Activated CD4-positive, alpha-beta T cell treated with anti-CD3 and anti-CD28 coated beads, Interleukin-2, Interleukin-4, amounts not matched to agents 100 ng/mL and 50 ng/mL, durations not matched to agents 16 hours and 8 hours (primary cell): ENCODE measurements around the gene BCR.

ENCODE experiments used
- DNase-seq: peaks from one replicate; pipeline ENCODE4 v3.0.0-alpha.2; 2020; ENCODE audit warnings: low spot score

BCR gene

DNA sequence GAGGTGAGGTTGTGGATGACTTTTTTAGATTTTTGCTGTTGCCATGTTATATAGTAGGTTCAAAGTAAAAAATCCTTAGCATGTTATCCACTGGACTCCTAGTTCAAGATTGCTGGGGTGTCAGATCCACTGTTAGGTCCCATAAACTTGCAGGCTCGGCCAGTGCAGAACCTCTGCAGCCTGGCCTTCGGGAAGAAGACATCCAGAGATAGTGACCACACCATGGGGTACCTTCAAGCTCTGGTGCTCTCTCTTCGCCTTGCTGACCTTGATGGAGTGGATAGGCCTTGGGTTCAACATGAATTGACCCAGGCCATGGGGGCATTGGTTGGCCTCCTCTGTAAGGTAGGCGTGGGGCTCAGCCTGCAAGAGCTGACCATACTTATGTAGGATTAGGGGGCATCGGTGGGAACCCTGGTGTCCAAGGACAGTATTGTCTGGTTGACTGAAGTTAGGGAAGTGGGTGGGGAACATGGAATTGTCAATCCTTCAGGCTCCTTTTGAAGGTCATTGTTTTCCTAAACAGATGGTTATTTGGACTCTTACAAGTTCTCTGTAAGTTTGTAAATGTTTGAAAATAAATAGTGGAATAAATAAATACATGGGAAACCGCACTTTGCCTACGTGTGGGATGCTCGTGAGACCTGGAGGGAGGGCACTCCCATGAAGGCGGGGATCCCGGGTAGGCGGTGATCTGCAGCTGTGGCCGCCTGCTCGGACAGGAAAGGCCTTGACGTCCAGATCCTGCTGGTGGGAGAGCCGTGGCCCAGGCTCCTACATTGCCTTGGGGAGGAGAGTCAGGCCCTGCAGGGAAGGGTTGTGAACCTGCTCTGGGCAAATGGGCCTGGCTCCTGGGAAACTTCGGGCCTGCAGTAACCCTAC is 37.1 kb downstream of the BCR start:
- no peak for DNase-seq

DNA sequence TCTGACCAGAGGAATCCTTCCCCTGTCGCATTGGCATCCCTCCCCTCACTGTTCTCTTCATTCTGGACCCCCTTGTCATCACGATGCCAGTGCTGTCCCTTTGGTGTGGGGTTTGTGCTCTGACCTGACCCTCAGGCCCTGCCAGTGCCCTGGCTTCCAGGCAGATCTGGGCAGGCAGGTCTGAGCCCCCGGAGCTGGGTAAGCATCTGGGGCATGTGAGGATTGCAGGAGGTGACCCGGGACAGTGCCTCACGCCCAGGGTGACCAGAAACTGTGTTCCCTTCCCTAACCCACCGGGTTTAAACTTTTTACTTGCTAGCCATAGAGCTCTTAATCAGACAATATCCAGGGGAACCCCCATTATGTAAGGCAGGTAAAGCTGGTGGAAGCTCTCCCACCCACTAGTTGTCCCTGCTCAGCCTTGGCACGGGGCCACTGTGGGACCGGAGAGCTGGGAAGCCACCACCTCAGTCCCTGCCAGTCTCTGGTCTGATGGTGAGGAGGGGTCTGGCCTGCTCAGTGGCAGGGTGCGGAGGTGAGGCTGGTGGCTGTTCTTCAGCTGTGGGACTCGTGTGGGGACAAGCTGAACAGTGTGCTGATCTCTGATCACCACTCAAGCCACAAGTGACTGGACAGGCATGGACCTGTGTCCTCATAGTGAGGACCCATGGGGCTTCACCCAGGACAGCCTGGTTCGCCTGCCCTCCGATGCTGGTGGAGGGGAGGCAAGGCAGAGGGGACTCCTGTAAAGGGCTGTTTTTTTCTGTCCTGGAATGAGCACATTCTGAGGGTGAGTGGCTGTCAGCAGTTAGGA is 38.0 kb downstream of the BCR start:
- DNase-seq, result no peak

DNA sequence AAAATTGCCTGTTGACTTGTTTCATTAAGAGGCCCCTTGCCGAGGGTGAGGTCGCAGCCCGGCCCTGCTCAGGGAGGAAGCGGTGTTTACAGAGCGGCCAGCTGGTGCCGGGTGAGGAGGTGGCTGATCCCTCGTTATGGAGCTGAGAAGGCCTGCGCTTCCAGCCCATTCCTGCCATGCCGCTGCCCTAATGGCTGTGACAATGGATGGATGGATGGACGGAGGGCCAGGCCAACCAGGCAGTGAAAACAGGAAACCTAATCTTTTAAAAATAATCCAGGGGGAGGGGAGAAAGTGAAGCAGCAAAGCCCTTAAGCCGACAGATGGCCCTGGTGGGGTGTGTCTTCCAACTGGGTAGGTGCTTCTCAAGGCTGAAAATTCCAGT is 38.5 kb downstream of the BCR start:
- DNase-seq, result no peak

DNA sequence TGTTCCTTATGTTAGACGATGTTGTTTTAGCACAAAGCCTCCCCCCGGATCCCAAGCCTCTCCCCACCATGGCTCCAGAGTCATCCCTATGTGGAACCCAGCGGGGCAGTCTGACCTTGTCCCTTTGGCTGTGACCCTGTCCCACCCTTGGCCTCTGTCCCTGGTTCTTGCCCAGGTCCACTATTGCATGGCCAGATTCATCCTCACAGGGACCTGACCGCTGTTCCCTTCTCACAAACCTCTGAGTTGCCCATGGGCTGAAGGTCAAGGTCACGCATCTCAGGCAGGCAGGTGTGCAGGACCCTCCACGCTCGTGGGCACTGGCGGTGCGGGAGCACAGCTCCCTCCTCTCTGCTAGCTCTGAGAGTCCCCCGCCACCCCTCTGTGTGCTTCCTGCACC is 39.0 kb downstream of the BCR start:
- no peak for DNase-seq

DNA sequence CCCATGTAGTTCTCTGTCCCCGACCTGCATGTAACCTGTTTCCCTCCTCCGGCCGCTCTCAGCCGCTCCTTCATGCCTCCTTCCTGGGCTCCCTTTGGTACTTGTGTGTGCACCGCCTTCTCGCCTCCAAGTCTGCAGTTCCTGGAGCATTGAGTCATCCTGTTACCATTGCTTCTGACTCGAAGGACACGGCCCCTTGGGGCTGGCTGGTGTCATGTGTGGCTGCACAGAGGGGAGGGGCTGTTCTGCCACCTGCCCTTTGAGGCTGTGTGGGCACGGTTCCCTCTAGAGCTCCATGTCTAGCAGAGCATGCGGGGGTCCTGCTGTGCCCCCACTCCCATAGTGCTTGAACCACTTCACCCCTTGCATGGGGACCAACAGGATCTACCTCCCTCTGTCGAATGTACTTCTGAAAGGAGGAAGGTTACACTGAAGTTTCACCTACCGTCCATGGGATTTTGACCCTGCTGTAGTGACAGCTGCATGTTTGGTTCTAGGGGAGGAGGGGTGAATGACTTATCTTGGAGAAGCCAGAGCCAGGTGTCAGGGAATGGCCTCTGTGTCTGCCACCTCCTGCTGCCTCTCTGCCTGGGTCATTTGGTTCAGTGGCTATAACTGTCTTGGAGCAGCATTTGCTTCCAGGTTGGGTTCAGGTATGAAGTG is 39.6 kb downstream of the BCR start:
- peak; percentile 87 for DNase-seq

DNA sequence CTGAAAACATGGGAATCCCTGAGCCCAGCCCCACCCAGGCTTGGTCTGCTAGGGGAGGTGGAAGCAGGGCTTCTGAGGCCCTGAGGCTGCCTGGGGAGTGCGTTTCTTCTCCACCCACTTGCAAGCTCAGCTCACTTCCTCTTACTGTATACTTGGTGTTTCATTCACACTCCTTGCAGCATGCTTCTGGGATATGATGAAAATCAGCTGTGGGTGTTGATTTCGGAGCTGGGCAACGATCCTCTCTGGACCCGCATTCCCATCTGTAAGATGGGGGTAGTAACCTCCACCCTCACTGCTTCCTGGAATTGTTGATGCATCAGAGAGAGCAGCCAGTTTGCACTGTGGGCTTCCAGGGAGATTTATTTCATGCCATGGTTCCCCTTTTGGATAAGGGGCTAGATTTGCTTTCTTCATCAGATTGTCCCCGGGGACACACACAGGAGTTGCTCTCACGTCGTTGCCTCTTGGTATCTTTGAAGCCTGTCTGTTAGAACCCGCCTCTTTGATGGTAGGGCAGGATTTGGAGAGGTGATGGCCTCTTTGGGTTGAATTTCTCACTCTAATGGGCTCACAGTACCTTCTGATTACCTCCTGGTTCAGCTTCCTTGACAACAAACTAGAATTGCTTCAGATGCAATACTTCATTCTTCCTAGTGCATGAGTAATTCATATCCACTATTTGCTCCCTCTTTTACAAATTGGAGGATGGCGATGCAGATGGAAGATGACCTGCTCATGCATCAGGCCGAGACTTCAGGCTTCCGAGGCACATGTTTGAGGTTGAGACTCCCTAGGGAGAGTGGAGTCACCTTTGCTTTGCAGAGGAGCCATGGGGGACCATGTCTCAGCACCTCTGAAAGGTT is 40.4 kb downstream of the BCR start:
- DNase-seq, result peak; percentile 37

DNA sequence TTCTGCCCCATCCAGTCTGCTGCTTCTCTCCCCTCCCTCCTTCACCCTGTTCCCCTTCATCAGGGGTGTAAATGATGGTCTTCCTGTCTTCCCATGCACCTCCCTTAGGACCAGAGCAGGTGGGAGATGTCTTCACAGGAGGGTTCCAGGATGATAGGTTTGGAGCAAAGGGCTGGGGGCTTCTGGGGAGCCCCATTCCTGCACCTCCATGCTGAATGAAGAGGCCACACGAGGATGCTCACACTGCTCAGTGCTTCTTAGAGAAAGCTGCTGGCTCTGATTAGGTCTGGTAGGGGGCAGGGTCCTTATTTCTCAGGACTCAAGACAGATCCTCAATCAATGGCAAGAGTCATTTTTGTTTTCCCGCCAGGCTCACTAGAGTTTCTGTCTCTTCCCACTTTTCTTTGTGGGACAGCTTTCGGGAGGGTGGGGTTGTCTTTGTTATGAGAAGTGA is 41.1 kb downstream of the BCR start:
- no peak for DNase-seq

DNA sequence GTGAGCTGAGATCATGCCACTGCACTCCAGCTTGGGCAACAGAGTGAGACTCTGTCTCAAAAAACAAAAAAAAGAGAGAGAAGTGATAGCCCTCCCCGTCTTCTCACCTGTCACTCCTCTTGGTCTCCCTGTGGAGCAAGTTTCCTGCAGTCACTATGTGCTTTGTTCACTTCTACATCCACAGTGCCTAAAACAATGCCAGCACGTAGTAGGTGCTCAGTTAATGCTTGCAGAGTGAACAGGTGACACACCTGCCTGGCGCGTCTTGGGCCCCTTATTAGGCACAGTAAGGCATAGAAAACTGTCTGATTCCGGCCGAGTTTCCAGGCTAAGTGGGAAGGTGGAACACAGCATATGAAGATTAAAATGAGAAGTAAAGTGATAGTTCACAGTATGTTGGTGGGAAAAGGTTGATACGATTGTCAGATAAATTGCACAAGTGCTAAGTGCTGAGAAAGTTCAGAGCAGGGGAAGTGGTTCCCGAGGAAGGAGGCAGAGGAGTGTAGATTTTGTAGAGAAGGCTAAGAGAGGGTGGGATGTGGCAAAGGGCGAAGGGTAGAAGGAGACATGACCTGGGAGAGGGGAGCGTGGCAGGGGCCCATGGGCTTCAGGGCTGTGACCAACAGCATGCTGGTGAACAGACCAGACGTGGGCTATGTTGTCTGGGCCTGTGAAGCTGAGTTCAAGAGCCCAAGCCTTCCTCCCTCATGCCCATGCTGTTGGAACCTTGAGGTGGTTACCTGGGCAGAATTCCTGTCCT is 41.9 kb downstream of the BCR start:
- no peak for DNase-seq

DNA sequence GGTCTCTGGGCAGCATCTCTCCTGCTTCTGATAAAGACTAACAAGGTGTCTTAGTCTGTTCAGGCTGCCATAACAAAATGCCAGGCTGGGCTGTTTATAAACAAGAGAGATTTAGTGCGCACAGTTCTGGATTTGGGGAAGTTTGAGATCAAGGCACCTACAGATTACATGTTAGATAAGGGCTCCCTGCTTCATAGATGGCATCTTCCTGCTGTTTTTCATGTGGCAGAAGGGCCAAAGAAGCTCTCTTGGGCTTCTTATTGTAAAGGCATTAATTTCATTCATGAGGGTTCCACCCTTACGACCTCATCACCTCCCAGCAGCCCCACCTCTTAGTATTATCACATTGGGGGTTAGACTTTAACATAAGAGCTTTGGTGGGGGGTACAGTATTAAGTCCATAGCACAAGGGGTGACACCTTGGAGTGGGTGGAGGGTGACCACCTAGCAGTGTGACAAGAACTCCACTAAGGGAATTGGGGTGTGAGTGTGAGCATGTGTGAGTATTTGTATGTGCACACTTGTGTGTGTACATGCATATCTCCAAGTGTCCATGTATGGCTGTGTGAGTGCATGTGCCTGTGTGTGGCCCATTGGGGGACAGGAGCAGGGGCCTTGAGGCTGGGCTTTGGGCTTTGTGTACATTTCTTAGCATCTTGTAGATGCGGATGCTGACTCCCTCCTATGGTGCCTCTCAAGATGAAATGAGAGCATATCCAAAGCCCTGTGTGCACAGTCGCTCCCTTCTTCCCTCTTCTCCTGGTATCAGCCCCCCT is 42.7 kb downstream of the BCR start:
- no peak for DNase-seq

DNA sequence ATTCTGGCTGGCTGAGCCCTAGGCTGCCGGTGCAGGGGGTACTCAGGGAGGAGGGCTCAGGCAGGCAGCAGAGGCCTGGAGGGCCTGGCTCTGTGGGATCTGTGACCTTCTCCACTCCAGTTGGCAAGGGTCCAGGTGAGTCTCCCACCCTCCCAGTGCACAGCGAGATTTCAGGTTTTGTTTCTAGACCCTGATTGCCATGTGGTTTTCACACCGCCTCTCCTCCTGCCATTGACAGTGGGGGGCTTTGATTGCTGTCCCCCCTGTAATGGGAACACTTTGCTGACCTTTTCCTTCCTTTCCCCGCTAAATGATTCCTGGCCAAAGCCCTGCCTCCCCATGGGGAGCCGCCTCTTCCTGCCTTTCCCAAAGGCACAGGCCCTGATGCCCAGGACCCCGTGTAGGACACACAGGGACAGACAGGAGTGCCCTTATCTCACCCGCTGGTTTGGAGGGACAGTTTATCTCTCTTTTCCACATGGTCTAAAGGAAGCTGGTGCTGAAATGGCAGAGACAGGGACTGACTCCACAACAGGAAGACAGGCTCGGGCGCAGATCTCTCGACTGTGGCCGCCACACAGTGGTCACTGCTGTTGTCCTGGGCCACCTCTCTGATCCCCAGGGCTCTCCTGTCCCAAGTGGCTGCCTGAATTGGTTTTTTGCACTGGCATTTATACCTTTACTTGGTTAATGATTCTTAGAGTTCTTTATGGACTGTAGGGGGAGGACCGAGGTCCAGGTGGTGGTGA is 43.4 kb downstream of the BCR start:
- no peak for DNase-seq

DNA sequence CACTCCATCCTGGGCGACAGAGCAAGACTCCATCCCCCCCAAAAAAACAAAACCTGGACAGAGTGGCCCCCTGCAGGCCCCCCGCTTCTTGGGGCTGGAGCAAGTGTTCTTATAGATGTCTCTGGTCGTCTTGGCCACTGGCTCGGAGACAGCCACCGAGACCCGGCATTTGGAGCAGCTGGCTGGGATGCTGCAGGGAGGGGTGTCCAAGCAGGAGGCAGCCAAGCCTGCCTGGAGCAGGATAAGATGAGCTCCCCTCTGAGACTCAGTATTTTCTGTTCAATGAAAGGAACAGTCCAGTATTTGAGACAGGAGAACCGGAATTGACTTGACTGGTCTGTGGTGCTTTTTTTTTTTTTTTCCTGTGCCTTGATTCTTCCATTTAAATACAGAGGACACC is 44.5 kb downstream of the BCR start:
- no peak for DNase-seq

DNA sequence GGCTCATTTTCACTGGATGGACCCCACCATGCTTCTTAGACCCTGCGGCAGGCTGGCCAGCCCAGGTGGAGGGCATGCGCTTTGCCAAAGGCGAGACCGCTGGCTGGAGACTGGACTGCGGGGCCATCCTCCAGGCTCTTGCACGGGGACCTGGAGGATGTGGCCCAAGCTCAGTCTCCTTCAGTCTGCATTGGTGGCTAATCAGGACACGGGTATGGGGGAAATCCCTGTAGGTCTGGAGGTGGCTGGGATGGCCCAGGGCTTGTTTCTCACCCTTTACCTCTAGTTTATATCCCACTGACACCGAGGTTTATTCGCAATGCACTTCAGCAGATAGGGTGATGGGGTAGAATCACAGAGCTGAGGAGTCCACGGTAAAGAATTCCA is 45.0 kb downstream of the BCR start:
- no peak for DNase-seq

DNA sequence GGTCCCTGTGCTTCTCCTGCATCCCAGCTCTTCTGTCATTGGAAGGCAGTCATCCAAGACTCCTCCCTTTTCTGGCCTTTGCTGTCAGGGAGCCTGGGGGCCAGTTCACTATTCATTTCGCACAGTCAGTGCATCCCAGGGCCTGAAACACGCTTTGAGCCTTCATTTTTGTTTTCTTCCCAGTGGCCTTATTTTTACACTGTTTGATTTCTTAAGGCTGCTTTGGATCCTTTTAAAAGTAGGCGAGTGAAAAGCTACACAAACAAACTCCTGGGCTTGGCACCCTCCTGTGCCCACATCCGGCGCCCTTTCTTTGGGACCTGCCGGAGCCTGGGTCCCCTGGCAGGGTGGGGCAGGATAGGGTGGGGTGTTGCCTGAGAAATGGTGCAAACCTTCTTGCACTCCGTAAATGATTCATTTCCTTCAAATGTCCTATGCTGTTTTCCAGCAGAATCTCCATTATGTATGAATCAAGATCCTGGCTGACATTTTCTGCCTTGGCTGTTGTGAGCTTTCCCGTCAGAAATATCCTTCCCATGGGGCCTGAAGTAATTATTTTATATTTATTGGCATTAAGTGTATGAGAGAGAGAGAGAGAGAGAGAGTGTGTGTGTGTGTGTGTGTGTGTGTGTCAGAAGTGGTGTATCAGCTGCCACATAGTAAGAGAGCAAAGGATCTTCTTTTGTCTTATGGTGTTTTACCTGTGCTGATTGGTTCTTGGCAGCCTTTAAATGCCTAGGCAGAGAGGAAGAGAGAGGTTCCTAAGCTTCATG is 45.6 kb downstream of the BCR start:
- no peak for DNase-seq

DNA sequence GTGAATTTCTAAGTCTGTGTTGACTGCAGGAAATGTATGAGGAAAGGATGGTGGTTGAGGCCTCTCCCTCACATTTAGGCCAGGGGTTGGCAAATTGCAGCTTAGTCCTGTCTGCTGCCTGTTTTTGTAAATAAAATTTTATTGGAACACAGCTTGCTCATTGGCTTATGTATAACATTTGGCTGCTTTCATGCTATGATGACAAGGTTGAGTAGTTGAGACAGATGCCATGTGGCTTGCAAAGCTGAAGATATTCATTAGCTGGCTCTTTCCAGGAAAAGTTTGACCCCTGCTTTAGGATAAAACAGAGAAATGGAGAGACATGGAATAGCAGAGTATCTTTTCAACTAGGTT is 46.2 kb downstream of the BCR start:
- DNase-seq, result no peak

DNA sequence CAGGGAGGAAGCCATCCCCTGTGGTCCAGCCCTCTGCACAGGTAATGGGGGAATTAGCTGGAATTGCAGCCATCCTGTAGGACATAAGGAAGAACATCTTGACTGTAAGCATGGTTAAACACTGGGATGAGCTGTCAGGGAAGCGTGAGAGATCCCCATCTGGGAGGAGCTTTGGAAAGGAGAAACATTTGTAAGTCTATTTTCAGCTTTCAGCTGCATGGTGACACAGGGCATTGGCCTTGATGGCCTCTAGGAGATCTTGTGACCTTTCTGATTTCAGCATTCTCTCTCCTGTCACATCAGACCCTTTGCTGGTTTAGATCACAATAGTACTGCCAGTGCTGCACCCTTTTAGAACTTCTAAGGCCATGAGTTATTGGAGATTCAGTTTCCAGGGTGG is 47.1 kb downstream of the BCR start:
- DNase-seq, result no peak

DNA sequence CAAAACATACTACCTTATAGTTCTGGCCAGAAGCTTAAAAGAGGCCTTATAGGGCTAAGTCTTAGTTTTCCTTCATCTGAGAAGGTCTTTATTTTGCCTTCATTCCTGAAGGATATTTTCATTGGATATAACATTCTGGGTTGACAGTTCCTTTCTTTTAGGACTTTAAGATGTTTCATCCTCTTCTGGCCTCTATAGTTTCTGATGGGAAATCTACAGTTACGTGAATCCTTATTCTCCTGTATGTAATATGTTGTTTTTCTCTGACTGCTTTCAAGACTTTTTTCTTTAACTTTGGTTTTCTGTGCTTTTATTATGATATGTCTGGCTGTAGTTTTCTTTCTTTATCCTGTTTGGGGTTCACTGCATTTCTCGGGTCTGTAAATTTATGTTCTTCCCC is 48.2 kb downstream of the BCR start:
- no peak for DNase-seq

DNA sequence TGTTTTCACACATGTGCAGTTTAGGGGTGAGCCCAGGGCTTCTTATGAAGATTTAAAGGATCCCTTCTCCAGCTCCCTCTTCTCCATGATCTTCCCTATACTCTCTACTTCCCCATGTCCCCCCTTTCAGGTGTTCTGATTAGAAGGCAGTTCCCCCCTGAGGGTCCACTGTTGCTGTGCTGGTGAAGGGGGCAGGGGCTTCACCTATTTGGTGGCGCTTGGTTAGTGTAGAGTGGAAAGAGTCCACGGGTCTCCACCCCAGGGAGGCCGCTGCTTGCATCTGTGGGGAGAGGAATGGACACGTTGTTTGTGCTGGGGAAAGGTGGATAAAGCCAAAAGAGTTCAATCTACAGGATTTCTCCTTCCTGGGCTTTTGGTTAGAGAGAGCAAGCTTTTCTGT is 49.3 kb downstream of the BCR start:
- no peak for DNase-seq

DNA sequence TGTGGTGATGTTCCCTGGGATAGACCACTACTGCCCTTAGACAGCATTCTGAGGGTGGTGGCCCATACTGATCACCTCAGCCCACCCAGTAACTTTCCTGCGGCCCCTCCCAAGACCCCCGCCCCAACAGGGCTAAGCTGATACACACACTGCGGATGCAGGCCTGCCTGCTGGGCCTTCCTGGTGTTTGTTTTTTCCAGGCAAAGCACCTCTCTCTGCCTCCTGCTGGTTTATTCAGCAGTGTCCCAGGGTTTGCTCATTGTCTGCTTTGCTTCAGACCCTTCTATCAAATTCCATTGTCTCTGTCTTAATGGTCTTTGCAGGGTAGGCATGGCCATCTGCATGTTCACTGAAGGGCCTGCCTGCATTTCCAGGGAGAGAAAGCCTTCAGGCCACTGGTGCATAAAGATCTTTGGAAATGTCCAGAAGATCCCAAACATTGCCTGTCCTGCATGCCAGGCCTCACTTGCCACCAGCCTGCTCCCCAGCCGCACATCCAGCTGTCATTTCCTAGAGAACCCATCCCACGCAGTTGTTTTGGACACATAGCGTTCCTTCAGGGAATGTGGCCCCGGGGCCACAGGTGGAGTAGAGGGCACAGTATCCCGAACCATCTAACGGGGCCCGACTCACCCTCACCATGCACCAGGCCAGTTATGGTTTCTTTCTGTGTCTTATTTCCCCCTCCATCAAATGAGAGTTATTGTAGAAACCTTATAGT is 50.2 kb downstream of the BCR start:
- no peak for DNase-seq
